Measurements from ENCODE around the gene MVK. TPM values are rescaled to one million over a fixed set of nuclear protein-coding genes. Genes with fewer than 3 reads are reported as not detected.

MVK gene
- total and polyA plus RNA-seq, 2 of the 4 experiments (the other 2 are of a cell fraction) = 6.6 to 11.5 TPM

DNA sequence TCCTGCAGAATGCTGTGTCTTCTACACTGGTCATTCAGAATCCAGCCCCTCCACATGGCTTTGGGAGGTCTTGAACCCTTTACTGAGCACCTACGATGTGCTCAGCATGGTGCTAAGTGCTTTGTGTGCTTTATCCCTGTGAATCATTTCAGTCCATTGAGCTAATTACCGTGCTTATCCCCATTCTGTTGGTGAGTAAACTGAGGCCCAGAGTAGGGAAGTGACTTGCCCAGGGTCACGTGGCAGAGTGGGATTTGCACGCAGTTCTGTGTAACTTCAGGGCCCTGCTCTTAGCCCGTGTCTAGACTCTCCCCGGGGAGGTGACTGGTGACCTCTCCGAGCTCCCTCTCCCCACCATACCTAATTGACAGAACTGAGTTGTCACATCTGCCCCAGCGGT lies 27.4 kb downstream of the MVK start:
- no peak for ATAC-seq (ENCODE audit: low read depth)
- no peak overlapping the region for H2BK20ac ChIP-seq (ENCODE audit: low read depth, low read length)
- in situ Hi-C loops (cut with MboI; ENCODE audit: low sequenced_read_pairs) = no loop called here
- H4K5ac ChIP-seq (ENCODE audit: low read depth, low read length) = no peak overlapping the region
- intact Hi-C loops (cut with micrococcal nuclease) = no loop called here
- peaks cover 2% of the 10 kb centered on the region; the same call in 1 of the 2 replicates for H3K4me1 ChIP-seq (ENCODE audit: control insufficient read depth, insufficient read depth, low read length)
- dilution Hi-C loops (cut with HindIII; ENCODE audit: low sequenced_read_pairs, unreplicated experiment) = no loop called here
- no peaks in the 10 kb centered on the region for H3K79me1 ChIP-seq (ENCODE audit: low read depth in 1 of 2, low read length in 2 of 2)
- ChIA-PET POLR2A (ENCODE audit: unreplicated experiment) (no interaction called here), CTCF (no interaction called here)
- no peak overlapping the region for H2AK5ac ChIP-seq (ENCODE audit: low read depth, low read length)
- H3K23ac ChIP-seq (ENCODE audit: low read depth, low read length) = no peak overlapping the region
- H3K56ac ChIP-seq (ENCODE audit: extremely low read depth, insufficient read depth, low read length) = no peak overlapping the region
- no peak overlapping the region for H3K27ac ChIP-seq (ENCODE audit: insufficient read depth, low read length)
- H3K4ac ChIP-seq (ENCODE audit: low read depth, low read length) = no peak overlapping the region
- H3K14ac ChIP-seq (replicated peaks; ENCODE audit: low read depth, low read length) = no peak overlapping the region
- H3K36me3 ChIP-seq (ENCODE audit: control insufficient read depth, insufficient read depth, low read length) = no peaks in the 10 kb centered on the region
- DNase-seq = no peak
- H3K27me3 ChIP-seq (ENCODE audit: control insufficient read depth, insufficient read depth, low read length) = peaks cover 22% of the 10 kb centered on the region
- H3K4me2 ChIP-seq (ENCODE audit: low read depth, low read length) = no peak overlapping the region
- no CpG with 5 or more reads among the region's 8 CpGs for WGBS, 2 experiments (ENCODE audit: extremely low coverage in 2 of 2, insufficient read length in 1 of 2)
- H3K9me3 ChIP-seq (ENCODE audit: control insufficient read depth, insufficient read depth, low read length) = no peaks in the 10 kb centered on the region
- no peak overlapping the region for H4K8ac ChIP-seq (ENCODE audit: low read depth in 2 of 2, low read length in 2 of 2)
- H2BK120ac ChIP-seq (ENCODE audit: low read depth, low read length) = no peak overlapping the region
- no peak overlapping the region for H2BK15ac ChIP-seq (ENCODE audit: low read depth, low read length)
- no peak overlapping the region for H3K18ac ChIP-seq (ENCODE audit: low read depth, low read length)
- no peak overlapping the region for H2BK5ac ChIP-seq (ENCODE audit: low read depth, low read length, poor library complexity, severe bottlenecking)
- peaks cover 3% of the 10 kb centered on the region; the same call in 1 of the 2 replicates for H3K9me1 ChIP-seq (ENCODE audit: insufficient read depth, low read length)
- TF ChIP-seq BHLHE40 (IDR thresholded peaks at IDR 0.05; ENCODE audit: low read depth, low read length) (no peak), RCOR1 (IDR thresholded peaks at IDR 0.05; ENCODE audit: insufficient replicate concordance, low read length) (no peak), POLR2A (IDR thresholded peaks at IDR 0.05; ENCODE audit: low read depth, low read length) (no peak), CEBPB (IDR thresholded peaks at IDR 0.05; ENCODE audit: low read depth, low read length) (no peak), RFX5 (IDR thresholded peaks at IDR 0.05; ENCODE audit: low read depth, low read length) (no peak), MAZ (IDR thresholded peaks at IDR 0.05; ENCODE audit: borderline replicate concordance, low read depth, low read length) (no peak), MXI1 (IDR thresholded peaks at IDR 0.05; ENCODE audit: borderline replicate concordance, low read depth, low read length) (no peak), FOS (IDR thresholded peaks at IDR 0.05; ENCODE audit: low read depth, low read length) (no peak), MAFK (IDR thresholded peaks at IDR 0.05; ENCODE audit: low read depth, low read length) (no peak), SMC3 (IDR thresholded peaks at IDR 0.05; ENCODE audit: low read depth, low read length) (no peak), CHD1 (IDR thresholded peaks at IDR 0.05; ENCODE audit: low read depth, low read length) (no peak), NFE2L2 (IDR thresholded peaks at IDR 0.05; ENCODE audit: low read depth, low read length) (no peak), RAD21 (IDR thresholded peaks at IDR 0.05; ENCODE audit: low read length) (no peak)
- TF ChIP-seq, protein P1, sequence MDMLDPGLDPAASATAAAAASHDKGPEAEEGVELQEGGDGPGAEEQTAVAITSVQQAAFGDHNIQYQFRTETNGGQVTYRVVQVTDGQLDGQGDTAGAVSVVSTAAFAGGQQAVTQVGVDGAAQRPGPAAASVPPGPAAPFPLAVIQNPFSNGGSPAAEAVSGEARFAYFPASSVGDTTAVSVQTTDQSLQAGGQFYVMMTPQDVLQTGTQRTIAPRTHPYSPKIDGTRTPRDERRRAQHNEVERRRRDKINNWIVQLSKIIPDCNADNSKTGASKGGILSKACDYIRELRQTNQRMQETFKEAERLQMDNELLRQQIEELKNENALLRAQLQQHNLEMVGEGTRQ (IDR thresholded peaks at IDR 0.05; ENCODE audit: low read depth, low read length) = no peak
- TF ChIP-seq, protein P2, sequence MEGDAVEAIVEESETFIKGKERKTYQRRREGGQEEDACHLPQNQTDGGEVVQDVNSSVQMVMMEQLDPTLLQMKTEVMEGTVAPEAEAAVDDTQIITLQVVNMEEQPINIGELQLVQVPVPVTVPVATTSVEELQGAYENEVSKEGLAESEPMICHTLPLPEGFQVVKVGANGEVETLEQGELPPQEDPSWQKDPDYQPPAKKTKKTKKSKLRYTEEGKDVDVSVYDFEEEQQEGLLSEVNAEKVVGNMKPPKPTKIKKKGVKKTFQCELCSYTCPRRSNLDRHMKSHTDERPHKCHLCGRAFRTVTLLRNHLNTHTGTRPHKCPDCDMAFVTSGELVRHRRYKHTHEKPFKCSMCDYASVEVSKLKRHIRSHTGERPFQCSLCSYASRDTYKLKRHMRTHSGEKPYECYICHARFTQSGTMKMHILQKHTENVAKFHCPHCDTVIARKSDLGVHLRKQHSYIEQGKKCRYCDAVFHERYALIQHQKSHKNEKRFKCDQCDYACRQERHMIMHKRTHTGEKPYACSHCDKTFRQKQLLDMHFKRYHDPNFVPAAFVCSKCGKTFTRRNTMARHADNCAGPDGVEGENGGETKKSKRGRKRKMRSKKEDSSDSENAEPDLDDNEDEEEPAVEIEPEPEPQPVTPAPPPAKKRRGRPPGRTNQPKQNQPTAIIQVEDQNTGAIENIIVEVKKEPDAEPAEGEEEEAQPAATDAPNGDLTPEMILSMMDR (conservative IDR thresholded peaks at IDR 0.05; ENCODE audit: low read depth, low read length) = no peak
- TF ChIP-seq, protein P3, sequence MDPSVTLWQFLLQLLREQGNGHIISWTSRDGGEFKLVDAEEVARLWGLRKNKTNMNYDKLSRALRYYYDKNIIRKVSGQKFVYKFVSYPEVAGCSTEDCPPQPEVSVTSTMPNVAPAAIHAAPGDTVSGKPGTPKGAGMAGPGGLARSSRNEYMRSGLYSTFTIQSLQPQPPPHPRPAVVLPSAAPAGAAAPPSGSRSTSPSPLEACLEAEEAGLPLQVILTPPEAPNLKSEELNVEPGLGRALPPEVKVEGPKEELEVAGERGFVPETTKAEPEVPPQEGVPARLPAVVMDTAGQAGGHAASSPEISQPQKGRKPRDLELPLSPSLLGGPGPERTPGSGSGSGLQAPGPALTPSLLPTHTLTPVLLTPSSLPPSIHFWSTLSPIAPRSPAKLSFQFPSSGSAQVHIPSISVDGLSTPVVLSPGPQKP (IDR thresholded peaks at IDR 0.05; ENCODE audit: borderline replicate concordance, low read depth, low read length) = no peak
- H2AK9ac ChIP-seq (replicated peaks; ENCODE audit: low read depth, low read length, poor library complexity) = no peak overlapping the region
- no peaks in the 10 kb centered on the region for H4K20me1 ChIP-seq (ENCODE audit: insufficient read depth, low read length)
- BruUV-seq (replicated peaks) = no TSS peak
- H4K91ac ChIP-seq (ENCODE audit: insufficient read depth, low read depth, low read length) = no peak overlapping the region
- H2AFZ ChIP-seq (replicated peaks; ENCODE audit: low read length, poor library complexity) = no peak overlapping the region
- H3K9ac ChIP-seq (ENCODE audit: low read depth, low read length) = no peak overlapping the region
- H3K4me3 ChIP-seq (ENCODE audit: insufficient read depth, low read depth, low read length) = no peak overlapping the region
